ENCODE results near the gene PKLR.
"Not testable (repeated sequence)": the region's sequence is repeated elsewhere in the genome, so short reads cannot be mapped to it uniquely, and the experiment has no call there.

PKLR gene

DNA sequence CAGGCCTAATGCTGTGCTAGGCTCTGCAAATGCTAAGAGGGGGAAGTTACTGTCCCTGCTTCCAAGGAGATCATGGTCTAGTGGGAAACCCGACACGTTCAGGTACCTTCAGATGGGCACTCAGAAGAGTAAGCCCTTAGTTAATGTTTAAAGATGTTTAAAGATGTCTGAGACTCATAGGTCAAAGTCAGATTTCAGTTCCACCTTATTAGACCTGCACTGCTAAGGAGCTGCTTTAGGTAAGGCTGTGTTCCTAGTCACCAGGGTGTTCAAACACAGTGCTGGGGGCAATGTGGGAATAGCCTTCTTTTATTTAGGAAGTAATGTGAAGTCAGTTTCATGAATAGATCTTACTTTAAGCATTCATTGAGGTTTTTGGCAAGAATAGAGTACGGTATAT is 15.7 kb upstream of the PKLR start:
- no peak for DNase-seq

DNA sequence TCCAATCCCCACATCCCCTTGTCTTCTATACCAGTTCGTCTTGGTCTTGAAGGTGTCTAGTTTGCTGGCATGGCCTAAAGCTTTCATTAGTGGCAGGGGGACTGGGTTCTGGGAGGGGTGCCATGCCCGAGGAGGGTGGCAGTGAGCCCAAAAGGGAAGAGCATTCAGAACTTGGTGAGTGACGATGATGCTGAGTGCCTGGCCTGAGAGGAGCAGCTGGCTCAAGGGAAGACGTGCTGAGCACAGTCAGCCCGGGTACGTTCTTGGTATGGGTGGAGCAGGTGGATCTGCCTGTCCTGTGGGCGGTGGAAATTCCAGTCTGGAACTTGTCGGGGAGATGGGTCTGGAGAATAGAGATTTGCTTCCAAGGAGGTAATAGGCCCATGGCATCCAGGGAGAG is 12.0 kb upstream of the PKLR start:
- DNase-seq, result no peak

DNA sequence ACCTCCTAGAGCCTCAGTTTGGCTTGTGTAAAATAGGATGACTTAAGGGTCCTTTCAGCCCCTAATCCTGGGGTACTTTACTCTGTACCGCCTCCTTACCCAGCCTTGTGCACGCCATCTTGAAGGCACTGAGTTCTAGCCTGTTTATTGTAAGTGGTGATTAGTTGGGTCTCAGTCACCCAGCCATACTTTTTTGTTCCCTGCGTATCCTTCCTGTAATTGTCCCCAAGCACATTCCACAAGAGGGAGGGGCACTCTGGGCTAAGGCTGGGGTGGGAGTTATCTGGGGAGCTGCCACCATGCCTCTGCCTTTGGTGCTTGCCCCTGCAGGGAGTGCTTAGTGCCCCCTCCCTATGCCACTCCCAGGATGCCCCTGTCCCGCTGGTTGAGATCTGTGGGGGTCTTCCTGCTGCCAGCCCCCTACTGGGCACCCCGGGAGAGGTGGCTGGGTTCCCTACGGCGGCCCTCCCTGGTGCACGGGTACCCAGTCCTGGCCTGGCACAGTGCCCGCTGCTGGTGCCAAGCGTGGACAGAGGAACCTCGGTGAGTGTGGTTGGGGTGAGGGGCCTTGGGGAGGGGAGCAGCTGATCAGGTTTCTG is 8.3 kb upstream of the PKLR start:
- DNase-seq, result no peak

DNA sequence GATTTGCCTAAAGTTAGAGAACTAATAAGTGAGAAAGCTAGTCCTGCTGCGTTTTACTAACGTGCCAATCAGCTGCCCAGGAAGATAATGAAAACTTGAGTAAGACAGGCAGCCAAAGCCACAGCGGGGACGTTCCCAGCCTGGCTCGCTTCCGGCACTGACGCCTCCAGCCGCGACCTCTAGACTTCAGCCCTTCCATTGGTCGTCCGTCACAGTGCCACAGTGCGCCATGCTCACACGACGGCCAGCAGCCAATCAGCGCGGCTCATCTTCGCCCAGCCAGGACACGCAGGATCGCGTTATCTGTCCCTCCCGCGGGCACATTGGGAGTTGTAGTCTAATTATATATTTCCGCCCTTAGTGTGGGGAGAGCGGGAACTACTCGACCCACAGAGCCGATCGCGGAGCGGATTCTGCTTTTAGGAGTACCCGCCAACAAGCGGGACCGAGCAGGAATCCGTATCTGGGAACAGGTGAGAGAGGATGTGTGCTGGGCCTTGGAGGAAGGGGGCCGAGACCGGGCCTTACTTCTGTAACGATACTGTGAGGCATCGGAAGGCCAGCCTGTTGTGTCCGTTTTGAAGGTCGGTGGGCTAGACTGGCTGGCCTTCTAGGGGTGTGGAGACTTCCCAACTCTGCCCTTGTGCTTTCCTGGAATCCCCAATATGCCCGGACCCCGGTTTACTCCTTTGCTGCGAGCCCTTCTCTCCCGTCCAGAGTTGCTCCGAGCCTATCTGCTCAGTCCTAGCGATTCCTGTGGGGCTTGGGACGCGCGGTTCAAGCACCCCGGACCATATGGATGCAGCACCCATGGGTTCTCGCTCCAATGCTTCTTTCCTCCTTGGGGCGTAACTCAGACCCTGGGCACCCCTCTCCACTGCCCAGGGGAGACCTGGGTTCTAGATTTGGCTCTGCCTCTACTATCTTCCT is 7.5 kb upstream of the PKLR start, which contains the start of gene FDPS:
Gene FDPS, plus strand, starts transcription at position 374 of the 930 bp plus-strand sequence. CDS start 924 bp downstream, outside the sequence.
- DNase-seq, result peak; percentile 87 to 90 (median 88)

DNA sequence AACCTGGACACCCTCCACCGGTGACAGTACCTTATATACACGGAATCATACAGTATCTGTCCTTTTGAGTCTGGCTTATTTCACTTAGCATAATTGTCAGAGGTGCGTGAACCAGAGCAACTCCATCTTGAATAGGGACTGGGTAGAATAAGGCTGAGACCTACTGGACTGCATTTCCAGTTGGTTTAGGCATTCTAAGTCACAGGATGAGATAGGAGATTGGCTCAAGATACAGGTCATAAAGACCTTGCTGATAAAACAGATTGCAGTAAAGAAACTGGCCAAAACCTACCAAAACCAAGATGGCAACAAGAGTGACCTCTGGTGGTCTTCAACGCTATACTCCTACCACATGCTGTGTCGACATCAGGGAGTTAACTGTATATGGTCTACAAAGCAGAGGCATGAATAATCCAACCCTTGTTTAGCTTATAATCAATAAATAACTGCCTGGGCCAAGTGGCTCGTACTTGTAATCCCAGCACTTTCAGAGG is 6.1 kb upstream of the PKLR start:
- DNase-seq, result no peak

DNA sequence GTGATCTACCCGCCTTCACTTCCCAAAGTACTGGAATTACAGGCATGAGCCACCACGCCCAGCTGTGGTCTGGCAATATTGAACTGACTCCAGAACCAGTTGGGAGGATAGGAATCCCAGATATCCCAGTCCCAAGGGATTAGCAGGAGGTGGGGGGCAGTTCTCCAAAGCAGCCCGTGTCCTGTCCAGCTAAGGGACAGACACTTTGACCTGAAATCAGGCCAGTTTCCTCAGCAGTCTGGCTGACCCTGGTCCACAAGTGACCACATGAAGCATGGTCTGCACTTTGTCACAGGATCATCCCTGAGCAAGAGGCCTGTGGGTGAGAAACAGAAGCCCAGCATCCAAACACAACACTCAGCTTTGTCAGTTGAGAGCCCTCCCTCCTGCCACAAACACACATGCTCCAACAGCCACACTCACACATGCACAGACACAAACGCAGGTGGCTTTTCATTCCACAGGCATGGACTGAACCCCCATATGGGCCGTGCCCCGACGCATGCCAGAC is 4.7 kb upstream of the PKLR start:
- no peak for DNase-seq

DNA sequence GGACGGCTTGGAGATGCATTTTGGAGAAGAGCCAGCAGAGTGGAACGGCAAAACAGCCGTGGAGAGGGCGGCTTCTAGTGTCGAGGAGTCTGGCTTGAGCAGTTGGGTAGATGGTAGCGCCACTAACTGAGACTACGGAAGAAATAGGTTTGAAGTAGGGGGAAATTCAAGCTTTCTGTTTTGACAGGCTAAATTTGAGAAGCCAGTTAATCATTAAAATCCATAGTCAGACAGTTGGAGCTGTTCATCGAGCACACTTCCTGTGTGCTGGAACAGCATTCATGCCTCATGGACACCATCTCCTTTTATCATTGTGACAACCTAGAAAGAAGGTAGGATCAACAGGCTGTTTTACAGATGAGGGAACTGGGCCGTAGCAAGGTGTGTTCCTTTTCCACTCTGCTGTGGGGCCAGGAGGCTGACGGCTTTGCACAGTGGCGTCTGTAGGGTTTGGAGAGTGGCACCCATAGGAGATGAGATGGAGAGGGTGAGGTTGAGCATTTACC is 3.4 kb upstream of the PKLR start:
- no peak for DNase-seq

DNA sequence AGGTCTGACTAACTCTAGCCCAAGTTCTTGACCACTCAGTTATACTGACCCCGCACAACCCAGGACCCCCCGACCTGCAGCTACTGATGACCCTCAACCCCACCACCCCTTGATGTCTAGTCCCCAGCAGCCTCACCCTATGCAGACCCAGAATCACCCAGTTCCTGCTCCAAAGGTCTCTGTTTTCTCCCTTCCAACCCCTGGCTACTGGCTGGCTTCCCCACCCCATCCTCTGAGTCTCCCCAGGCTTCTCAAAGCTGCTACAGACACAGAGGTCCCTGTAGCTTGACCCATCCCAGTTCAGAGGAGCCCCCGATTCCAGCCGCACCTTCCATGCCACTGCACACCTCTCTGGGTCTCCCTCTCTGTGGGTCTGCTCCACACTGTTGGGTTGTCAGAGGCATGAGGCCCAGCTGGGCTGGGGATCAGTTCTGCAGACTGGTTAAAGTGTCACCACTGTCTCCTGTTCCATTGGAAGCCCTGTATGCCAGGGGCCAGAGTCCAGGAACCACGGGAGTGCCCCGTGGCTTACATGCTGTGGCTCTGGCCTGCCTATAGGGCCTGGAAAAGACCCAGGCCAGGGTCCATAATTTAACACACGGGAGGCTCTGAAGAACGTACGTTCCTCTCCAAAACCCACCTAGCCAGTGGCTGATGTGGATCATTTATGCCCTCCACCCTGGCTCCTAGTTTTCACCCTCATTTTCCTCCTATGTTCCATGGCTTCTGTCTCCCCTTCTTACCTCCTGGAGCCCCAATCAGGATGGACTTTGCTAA is 497 bp downstream of the PKLR start:
- DNase-seq, result no peak

DNA sequence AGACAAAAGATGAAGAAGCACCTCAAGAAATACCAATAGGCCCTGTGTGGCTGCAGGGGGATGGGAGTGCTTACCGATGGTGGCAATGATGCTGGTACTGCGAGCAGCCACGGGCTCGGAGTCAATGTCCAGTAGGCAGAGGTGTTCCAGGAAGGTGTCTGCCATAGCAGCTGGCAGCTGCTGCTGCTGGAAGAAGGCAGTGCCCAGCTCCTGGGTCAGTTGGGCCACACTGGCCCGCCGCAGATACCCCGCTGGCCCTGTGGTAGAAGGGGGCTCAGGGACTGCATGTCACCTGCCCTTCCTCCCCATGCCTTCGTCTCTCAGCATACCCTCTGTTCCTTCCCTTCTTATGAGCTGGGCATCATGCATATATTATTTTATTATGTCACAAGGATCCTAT is 1.2 kb downstream of the PKLR start:
- DNase-seq, result no peak

DNA sequence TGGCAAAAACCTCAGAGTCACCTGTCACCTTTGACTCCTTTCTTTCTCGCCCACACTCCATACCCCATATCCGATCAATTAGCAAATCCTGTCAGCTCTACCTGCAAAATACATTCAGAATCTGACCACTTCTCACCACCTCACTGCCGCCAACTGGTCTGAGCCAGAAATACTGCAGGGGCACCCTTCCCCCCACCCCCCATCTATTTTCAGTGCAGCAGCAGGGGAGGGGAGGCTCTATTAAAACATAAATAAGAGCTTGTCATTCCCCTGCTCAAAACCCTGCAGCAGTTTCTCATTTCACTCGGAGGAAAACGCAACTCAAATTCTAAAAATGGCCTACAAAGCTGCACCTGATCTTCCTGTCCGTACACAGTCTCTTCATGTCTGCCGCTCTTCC is 3.9 kb downstream of the PKLR start:
- no peak for DNase-seq

DNA sequence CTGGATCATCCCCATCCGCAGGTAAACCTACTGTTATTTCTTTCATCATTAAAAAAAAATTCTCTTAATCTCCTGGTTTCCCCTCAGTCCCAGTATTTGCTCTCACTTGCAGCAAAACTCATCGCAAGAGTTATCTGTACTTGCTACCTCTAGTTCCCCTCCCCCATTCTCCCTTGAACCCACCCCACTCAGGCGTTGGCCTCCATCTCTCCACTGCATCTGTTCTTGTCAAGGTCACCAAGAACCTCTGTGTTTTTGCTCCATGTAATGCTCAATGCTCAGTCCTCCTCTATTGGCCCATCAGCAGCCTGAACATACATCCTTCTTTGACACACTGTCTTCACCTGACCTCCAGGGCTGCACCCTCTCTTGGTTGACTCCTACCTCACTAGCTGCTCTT is 4.6 kb downstream of the PKLR start:
- DNase-seq, result no peak

DNA sequence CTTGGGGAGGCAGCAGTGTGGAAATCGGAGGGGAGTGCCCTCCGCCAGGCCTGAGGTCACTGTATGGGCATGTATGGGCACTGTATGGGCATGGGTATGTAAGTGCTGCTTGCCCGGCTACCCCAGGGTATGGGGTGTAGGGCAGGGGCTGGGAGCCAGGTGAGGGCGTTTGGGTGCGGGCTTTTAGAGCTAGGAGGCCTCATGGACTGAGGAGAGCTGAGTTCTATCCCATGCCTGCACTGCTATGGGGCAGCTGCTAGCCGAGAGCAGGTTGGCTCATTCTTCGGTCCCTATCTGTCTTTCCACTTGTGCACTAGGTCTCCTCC is 5.3 kb downstream of the PKLR start:
- no peak for DNase-seq

DNA sequence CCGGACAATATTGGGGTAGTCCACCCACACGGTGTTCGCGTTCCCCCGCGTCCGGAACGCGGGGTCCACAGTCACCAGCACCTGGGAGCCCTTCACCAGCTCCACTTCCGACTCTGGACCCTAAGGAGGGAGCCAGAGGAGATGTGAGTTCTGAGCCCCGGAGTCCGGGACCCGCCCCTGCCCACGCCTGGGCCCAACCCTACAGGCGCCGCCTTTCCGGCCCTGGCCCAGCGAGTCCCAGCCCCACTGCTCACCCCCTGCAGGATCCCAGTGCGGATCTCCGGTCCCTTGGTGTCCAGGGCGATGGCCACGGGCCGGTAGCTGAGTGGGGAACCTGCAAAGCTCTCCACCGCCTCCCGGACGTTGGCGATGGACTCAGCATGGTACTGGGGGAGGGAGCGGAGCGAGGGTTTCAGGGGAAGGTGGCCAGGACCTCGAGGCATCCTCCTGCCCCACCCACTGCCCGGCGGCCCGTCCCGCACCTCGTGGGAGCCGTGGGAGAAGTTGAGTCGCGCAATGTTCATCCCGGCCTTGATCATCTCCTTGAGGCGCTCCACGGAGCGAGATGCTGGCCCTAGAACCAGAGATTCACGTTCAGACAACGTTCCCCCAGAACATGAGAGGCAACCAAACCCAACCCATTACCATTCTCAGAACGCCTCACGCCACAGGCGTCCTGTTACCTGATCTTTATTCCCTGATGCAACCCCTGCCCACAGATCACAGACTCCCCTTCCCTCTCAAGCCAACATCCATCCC is 5.9 kb downstream of the PKLR start:
- no peak for DNase-seq

DNA sequence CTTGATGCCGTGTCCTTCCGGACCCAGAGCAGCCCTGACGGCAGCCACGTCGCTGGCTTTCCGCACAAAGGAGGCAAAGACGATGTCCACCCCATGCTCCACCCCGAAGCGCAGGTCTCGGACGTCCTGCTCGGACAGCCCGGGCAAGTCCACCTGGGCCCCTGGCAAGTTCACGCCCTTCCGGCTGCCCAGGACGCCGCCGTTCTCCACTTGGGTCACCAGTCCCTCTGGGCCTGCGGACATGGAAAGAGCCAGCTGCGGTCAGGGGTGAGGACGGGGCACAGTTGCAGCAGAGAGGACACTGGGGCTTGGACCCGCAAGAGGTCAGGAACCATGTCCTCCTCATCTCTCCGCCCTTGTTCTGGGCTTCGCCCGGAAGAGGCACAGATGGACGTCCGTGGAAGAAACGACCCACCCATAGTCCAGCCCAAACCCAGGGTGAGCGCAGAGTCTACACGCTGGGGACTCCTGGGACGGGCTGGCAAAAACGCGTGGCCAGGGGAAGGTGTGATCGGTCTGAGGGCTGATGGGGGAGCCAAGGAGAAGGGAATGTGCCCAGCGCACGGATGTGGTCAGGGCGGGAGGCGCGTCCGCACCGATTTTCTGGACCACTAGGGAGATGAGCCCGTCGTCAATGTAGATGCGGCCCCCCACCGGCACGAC is 6.6 kb downstream of the PKLR start:
- DNase-seq, result no peak

DNA sequence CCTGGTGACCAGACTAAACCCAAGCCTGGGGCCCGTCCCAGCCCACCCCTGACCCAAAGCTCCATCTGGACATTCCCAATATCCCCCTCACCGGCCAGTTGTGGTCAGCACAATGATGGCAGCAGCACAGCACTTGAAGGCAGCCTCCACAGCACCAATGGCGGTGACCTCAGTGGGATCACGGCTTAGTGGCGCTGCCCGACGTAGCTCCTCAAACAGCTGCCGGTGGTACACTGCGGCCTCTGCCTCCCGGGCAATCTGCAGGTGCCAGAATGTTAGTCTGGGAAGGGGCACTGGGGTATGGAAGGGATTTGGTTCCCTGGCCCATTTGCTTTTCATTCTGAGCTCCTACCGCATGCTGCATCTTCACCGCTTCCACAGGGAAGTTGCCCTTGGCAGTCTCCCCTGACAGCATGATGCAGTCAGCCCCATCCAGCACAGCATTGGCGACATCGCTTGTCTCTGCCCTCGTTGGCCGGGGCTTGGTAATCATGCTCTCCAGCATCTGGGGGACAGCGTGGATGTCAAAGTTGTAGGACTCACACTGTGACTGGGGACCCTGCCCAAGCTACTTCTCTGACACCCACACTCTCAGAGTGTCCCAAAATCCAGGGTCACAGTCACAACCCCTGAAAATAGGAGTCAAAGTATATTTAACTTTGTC is 8.0 kb downstream of the PKLR start:
- DNase-seq, result no peak

DNA sequence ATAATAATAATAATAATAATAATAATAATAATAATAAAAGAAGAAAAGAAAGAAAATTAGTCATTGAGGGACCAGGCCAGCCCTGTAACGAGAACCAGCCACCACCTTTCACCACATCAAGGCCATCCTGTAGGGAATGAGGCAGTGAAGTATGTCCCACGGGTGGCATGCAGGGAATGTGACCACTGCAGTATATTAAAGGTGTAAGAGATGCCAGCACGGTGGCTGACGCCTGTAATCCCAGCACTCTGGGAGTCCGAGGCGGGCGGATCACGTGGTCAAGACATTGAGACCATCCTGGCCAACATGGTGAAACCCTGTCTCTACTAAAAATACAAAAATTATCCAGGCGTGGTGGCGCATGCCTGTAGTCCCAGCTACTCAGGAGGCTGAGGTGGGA is 10.2 kb downstream of the PKLR start:
- not testable (repeated sequence) for DNase-seq

DNA sequence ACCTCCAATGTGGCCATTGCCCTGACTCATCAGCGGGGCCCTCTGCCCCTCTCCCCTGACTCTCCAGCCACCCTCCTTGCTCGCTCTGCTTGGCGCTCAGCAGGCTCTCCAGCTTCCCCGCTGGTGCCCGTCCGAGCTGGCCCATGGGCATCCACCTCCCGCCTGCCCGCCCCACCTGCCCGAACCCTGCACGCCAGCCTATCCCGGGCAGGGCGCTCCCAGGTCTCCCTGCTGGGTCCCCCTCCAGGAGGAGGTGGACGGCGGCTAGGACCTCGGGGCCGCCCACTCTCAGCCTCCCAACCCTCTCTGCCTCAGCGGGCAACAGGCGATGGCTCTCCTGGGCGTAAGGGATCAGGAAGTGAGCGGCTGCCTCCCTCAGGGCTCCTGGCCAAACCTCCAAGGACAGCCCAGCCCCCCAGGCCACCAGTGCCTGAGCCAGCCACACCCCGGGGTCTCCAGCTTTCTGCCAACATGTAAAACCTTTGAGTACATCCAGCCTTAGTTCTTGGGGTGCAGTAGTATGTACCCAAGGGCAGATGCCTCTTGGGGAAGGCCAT is 13.2 kb downstream of the PKLR start:
- DNase-seq, result no peak

DNA sequence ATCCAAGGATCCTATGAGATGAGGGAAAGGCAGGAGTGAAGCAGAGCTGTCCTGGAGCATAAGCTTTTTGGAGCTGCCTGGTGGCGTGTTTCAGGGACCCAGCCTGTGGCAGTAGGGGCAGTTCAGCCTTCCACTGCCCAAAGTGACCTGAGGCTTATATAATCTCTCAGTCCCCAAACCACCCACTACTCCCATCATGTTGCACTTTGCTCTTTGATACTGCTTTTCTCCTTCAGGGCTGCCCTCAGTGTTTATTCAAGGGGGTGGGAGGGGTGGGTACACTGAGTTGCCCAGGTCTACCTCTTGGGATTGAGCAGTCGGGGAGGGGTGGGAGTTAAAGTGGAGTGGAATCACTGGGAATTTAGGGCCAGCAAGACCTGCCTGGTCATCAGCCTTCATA is 14.7 kb downstream of the PKLR start:
- no peak for DNase-seq

DNA sequence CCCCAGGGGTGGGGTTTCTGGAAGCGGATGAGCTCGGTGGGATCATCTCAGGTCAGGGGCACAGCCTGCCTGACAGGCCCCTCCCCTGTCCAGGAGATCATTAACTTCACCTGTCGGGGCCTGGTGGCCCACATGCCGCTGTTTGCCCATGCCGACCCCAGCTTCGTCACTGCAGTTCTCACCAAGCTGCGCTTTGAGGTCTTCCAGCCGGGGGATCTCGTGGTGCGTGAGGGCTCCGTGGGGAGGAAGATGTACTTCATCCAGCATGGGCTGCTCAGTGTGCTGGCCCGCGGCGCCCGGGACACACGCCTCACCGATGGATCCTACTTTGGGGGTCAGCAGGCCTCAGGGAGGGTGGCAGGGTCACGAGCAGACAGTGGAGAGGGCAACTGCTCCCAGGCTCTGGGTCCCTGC is 15.6 kb downstream of the PKLR start:
- no peak for DNase-seq

DNA sequence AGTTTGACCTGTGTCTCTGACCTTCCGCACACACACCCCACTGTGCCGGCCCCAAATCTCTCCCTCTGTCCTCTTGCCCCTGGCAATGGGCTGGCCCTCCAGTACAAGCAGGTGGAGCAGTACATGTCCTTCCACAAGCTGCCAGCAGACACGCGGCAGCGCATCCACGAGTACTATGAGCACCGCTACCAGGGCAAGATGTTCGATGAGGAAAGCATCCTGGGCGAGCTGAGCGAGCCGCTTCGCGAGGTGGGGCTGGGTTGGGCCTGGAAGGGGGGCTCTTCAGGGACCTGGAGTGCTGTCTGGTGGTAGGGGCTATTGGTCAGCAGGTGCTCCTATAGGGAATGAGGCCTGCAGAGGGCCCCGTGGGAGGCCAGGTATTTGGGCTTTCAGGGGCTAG is 16.2 kb downstream of the PKLR start:
- no peak for DNase-seq

DNA sequence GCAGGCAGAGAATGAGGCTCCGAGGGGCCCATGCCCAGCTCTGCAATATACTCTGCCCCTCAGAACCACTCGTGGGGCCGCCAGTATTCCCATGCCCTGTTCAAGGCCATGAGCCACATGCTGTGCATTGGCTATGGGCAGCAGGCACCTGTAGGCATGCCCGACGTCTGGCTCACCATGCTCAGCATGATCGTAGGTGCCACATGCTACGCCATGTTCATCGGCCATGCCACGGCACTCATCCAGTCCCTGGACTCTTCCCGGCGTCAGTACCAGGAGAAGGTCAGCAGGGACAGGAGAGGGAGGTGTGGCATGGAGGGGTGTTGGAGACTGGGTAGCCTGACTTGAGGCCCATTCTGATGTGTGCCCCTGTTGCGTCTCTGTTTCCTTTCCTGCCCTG is 16.8 kb downstream of the PKLR start:
- DNase-seq, result no peak

Data from activated naive CD4-positive, alpha-beta T cell (primary cell).